GM21619 (cell line): Measurements from ENCODE around the gene CCSER2.
"Not testable (repeated sequence)": the region's sequence is repeated elsewhere in the genome, so short reads cannot be mapped to it uniquely, and the experiment has no call there.

ENCODE experiments used
- ATAC-seq: cut with Tn5 transposase; IDR thresholded peaks from one replicate; pipeline ENCODE4 v1.9.1; 2021; ENCODE audit not compliant: unreplicated experiment

CCSER2 gene, protein sequence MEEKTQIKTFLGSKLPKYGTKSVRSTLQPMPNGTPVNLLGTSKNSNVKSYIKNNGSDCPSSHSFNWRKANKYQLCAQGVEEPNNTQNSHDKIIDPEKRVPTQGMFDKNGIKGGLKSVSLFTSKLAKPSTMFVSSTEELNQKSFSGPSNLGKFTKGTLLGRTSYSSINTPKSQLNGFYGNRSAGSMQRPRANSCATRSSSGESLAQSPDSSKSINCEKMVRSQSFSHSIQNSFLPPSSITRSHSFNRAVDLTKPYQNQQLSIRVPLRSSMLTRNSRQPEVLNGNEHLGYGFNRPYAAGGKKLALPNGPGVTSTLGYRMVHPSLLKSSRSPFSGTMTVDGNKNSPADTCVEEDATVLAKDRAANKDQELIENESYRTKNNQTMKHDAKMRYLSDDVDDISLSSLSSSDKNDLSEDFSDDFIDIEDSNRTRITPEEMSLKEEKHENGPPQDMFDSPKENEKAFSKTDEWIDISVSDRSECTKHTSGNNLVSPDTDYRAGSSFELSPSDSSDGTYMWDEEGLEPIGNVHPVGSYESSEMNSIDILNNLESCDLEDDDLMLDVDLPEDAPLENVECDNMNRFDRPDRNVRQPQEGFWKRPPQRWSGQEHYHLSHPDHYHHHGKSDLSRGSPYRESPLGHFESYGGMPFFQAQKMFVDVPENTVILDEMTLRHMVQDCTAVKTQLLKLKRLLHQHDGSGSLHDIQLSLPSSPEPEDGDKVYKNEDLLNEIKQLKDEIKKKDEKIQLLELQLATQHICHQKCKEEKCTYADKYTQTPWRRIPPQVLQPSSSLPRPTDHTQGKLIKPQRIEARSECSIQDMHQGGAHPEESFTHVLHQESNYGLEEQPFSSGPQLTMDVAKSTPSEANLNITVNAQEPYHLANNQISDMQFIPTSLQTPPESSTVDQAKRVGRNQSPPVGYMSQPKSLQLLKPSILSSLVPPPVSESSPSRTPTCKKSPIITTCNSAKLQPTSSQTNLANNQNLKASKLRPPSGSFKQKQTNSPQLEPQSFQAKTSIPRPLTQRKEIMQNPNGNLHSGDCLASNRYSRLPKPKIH

DNA sequence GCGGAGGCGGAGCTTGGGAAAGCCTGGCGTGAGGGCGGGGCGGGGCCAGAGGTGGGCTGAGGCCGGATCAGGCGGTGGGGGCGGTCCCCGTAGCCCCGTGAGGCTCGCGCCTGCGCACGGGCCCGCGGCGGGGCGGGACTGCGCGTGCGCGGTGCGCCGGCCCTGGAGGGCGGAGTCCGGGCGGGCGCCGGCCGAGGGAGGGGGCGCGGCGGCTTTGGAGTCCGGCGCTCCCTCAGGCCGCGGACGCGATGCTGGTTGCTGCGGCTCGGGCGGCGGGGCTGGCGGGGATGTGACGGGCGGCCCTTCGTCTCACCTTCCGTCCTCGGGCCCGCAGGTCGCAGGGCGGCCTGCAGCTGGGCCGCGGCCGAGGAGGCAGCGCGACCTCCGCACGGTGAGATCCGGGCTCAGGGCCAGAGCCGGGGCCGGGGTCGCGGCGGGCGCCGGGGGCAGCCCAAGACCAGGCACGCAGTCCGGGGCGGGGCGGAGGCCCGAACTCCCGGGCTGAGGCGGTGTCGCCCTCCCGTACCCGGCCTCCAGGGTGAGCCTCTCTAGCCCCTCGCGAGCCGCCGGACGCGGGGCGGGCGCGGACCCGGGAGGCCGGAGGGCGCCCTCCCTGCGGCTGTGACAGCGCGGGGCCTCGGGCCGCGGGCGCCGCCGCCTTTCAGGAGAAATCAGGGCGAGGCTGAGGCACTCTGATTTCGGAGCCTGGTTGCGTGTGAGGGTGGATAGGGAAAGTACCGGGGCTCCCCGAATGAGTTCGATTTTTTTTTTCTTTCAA lies at the start of gene CCSER2:
TSS of gene CCSER2 (plus strand) at position 172 of the 778 bp plus-strand sequence. CDS start 42,464 bp downstream, outside the sequence.
- ATAC-seq: peak; percentile 54

DNA sequence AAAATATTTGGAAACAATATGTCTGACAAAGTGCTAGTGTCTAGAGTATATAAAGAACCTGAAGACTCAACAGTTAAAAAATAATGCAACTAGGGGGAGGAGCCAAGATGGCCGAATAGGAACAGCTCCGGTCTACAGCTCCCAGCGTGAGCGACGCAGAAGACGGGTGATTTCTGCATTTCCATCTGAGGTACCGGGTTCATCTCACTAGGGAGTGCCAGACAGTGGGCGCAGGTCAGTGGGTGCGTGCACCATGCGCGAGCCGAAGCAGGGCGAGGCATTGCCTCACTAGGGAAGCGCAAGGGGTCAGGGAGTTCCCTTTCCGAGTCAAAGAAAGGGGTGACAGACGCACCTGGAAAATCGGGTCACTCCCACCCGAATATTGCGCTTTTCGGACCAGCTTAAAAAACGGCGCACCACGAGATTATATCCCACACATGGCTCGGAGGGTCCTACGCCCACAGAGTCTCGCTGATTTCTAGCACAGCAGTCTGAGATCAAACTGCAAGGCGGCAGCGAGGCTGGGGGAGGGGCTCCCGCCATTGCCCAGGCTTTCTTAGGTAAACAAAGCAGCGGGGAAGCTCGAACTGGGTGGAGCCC lies 48.4 kb upstream of the CCSER2 start:
- not testable (repeated sequence) for ATAC-seq

DNA sequence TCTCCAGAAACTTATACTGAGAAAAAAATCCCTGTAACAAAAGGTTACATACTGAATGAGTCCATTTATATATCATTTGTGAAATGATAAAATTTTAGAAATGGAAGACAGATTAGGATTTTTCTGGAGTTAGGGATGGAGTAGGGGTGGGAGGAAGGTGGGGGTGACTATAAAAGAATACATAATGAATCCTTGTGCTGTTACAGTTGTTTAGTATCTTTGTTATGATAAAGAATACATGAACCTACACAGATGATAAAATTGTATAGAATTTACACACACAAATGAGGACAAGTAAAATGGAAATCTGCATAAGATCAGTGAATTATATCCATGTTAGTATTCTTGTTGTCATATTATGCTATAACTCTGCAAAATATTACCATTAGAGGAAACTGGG lies 41.7 kb upstream of the CCSER2 start:
- ATAC-seq: no peak

DNA sequence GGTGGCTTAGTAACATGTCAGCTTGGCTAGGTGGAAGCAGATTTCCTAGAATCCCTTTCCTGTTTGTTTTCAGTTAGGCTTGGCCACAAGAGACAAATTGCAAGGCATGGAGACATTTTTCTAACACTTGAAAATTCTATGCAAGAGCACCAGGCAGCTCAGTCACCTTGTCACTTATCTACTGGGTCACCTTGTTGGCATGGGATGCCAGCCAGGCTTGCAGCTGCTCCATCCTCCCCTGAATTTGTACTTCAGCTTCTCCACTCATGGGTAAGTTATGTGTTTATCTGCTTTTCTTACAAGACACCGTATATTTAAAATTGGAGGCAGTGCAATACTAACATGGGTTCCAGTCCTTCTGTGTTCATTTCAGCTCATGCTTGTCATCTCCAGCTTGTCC lies 40.2 kb upstream of the CCSER2 start:
- no peak for ATAC-seq

DNA sequence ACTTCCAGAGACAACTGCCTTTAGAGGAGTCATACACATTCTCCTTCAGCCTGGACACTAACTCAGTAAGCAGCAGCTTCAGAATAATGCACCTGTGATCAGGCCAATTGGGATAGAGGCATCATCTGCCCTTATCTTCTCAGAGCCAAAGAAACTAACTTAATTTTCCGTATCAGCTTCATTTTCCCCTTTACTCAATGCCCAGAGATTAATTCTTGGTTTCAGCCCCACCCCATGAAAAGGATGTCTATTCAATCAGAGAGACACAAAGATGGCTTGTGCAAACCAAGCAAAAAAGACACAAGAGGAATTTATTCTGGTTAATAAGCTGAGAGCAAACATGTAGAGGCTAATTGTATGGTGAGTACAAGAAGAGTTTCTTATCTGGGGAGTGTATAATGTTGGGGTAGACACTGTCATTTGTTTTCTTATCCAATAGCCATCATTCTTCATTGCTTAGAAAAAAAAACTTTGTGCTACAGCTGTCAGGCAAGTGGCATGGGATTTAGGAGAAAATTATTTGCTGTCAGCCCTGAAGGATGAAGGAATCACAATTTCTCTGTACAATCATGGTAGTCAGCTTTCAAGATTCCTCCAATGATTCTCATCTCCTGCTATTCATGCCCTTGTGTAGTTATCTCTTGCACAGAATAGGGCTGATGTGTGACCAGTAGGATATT lies 38.7 kb upstream of the CCSER2 start:
- ATAC-seq: no peak

DNA sequence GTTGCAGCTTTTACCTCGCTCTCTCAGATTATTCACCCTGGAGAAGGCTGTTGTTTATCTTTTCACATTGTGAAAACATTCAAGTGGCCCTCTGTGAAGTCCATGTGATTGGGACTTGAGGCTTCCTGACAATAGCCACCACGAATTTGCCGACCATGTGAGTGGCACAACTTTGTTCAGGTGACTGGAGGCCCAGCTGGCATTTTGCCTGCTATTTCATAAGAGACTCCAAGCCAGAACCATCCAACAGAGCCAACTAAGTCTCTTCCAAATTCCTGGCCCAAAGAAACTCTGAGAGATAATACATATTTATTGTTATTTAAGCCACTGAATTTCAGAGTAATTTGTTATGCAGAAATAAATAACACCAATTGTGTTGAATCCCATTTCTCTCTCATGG lies 38.2 kb upstream of the CCSER2 start:
- no peak for ATAC-seq

DNA sequence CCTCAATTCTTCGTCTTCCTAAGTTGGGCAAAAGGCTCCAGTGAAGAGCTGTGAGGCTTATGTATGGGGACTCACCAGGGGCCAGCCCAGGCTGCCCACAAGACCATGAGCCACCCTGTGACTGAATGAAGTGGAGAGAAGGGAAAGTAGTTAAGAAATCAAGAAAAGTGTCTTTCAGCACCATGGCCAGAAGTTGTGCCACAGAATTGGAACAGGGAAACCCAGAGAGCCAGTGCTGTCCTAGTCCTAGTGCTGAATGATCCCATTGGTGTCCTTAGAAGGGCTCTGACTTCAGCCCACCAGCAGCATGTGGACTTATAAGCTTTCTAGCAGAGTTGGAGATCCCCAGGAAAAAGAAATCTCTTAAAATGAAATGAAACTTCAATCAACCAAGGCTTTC lies 37.0 kb upstream of the CCSER2 start:
- no peak for ATAC-seq

DNA sequence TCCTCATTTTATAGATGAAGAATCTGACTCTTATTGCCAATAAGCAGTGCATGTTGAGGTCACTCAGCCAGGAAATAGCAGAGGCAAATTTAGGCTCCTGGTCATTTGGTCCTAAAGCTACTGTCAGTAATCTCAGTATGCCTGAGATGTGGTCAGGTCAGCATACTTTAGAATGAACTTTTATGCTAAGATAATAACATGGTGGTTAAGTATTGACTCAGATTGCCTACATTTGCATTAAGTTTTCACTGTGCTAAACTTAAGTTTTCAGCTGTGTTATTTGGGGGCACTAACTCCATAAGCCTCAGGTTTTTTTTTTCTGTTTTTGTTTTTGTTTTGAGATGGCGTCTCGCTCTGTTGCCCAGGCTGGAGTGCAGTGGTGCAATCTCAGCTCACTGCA lies 35.9 kb upstream of the CCSER2 start:
- peak; percentile 57 for ATAC-seq

DNA sequence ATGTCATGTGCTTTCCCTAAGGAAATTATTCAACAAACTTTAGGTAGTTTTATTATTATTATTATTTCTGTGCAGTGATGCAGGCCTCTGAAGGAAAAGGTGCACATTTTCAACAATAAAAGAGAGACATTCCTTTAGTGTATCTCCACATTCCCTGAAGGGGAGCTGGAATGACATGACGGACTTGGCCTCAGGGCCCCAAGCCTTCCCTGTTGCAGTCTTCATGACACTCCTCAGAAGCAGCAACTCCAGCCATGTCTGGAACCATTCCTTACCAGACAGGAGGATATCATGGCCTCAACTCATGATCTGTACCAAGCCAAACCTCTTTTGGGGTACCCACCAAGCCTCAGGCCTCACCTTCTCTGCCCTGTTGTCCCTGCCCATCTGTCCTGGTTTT lies 35.2 kb upstream of the CCSER2 start:
- no peak for ATAC-seq

DNA sequence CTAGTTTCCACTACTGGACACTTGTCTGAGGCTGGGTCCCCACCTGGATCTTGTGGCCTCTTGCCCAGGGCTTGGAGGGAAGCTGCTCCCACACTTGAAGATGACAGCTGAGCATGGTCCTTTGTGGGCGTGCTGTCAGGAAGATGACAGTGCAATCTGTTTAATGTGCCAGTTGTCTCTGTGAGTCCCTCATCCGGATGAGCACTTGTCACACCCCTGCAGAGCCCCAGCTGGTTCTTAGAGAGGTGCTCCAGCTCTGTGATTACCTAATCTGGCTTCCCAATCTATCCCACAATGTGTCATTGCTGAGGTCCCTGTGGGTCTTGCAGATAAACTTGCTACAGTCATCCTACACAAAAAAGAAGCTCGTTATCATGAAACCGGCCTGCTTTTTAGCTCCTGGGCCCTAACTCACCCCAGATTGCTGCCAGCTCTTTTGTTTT lies 34.8 kb upstream of the CCSER2 start:
- ATAC-seq: no peak

DNA sequence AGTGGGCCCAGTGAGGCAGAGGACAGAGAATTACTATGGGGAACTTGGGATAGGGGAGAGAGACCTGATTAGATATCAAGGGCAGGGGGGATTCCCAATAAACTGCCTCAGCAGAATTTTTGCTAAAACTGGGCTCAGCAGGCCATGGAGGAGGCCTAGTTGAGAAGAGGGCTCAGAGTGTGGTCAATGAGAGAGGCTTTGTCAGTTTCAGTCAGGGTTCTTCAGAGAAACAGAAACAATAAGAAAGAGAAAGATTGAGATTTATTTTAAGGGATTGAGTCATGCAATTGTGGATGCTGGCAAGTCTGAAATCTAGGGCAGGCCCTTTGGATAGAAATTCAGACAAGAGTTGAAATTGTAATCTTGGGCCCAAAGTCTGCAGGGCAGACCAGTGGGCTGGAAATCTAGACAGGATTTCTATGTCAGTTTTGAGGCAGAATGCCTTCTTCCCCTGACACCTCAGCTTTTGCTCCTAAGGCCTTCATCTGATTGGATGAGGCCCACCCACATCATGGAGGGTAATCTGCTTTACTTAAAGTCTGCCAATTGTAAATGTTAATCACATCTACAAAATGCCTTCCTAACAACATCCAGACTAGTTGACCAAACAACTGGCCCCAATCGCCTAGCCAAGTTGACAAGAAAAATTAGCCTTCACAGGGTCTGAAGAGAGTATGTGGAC lies 33.5 kb upstream of the CCSER2 start:
- peak; percentile 64 for ATAC-seq

DNA sequence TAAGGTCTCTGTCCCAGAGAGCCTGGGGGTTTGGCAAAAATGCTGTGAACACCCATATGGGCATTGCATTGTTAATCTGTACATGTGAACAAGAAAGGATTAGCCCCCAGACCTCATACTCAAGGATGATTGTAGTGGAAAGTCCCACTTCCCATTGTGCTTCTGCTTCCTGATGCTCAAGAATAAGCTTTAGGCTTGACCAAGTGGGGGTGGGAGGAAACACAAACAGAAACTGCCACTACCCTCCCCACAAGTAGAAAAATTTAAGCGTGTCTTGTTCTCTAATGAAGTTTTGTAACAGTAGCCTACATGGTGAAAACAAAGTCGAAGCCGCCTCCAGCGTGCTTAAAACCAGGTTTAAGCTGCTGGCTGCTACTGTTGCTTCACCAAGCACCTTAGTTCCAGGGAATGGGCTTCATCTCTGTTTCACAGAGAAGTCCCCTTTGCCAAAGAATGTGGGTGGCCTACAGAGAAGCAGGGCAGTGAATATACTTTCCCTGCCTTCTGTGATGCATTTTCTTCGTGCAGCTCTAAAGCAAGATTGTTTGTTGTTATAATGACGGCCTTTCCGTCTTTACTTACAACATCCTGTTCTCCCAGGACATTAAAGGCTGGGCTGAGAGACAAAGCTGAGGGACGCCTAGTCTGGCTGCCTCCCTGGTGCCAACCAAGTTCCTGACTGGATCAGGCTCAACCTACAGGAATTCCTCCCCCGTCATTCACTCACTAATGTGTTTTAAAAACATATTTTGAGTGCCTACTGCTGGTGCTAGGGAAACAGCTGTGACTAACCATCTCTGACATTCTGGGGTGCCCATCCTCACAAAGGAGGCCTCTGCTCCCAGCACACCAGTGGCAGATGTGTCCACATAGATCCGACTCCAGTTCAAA lies 32.1 kb upstream of the CCSER2 start:
- no peak for ATAC-seq

DNA sequence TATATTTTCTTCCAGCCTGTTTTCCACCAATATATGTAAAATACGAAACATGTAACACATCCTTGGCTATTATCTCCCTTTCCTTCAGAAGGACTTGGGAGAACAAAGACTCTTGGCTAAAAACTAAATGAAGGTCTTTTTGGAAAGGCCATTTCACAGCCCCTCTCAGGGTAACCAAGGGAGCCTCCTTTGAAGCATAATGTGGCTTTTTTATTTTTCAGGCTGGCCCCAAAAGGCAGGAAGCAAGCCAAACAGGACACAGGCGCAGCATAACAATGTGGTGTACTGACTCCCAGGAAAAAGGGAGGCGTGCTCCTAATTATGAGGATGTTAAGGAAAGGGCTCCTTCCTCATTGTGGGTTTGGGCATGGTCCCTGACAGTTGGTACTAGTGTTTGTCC lies 30.3 kb upstream of the CCSER2 start:
- ATAC-seq: no peak

DNA sequence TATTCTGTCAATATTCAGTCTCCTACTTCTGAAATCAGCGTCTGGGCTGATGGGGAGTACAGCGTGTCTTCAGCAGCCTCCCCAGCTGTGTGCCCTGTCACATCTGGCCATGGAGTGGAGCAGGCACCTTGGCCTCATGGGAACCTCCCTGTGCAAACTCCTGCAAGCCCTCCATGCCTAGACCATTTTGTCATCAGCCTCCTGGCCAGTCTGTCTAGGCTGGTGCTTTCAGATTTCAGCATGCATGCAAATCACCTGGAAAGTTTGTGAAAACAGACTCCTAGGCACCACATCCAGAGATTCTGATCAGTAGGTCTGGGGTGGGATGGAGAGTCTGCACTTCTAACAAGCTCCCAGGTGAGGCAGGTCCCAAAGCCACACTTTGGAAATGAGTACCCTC lies 26.2 kb upstream of the CCSER2 start:
- ATAC-seq: no peak

DNA sequence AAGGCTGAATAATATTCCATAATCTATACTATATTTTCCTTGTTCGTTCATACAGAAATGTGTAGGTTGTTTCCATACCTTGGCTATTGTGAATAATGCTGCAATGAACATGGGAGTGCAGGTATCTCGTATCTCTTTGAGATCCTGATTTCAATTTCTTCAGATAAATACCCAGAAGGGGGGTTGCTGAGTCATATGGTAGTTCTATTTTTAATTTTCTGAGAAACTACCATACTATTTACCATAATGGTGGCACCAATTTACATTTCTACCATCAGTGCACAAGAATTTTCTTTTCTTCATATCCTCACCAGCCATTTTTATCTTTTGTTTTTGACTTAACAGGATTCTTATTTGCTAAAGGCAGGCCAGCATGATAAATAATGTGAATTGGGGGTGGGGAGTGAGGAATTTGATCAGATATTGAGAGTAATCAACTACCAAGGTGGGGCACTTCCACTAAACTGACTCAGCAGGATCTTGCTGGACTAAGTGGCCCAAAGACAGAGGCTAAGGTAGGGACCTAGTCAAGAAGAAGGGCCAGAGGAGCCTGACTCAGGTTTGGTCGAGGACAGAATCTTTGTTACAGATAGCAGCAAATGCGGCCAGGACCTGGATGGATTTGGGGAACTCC lies 21.5 kb upstream of the CCSER2 start:
- ATAC-seq: no peak

DNA sequence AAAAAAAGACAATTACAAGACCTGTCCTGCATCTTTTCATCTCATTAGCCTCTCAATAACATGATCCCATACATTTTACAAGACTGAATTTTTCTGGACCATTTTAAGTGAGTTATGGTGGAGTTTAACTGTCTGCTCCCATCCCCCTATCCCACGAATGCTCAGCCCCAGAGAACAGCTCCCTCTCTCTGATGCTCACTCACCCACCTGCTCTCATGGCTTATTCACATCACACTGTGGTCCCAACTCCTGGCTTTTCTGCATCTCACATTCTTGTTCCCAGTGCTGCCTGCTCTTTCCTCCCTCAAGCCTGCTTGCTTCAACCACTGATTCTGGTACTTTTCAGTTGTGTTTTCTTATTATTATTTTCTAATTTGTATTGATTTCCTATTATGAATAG lies 20.4 kb upstream of the CCSER2 start:
- no peak for ATAC-seq

DNA sequence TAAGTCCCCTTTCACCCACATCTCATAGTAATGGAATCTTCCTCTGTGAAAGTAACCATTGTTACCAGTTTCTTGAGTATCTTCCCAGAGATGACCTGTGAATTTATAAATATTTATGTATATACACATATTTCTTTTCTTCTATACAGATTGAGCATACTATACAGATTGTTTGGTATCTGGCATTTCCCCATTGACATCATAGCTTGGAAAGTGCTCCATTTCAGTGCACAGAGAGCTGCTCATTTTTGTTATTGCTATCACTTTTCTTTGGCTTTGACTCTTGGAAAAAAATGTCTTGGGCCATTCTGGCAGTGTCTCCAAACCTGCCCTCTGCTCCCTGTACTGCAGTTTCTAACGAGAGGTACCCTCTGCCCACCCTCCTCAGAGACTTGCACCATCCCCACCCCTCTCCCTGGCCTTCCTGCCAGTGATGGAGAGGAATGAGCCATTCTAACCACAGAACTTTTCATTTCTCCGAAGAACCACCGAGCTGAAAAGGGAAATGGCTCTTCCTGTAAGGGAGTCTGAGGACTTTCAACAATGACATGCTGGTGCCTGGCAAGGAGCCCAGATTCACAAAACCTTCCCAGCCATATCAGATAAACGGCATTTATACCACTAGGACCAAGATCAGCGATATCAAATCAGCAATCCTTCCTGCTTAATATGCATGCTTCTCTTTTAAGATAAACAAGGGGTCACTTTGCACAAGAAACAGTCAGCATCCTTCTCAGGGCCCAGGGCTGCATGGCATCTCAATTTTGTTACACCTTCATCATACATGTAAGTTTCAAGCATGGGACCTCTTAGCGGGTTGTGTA lies 19.7 kb upstream of the CCSER2 start:
- ATAC-seq: peak; percentile 60
